Activated CD4-positive, alpha-beta T cell treated with anti-CD3 and anti-CD28 coated beads for 1 hour (primary cell): ENCODE results near the gene KIAA0586.
"Not testable (repeated sequence)": the region's sequence is repeated elsewhere in the genome, so short reads cannot be mapped to it uniquely, and the experiment has no call there.

ENCODE experiments used
- DNase-seq: peaks from one replicate; pipeline ENCODE4 v3.0.0-alpha.2; 2020

KIAA0586 gene

GRCh38 chr14:58465421-58465820 is 37.9 kb downstream of the KIAA0586 start:
- DNase-seq = no peak

- no peak for DNase-seq
Measured at GRCh38 chr14:58466459-58466858, 38.9 kb downstream of the KIAA0586 start.

GRCh38 chr14:58467575-58467974 is 40.1 kb downstream of the KIAA0586 start:
- DNase-seq = no peak

GRCh38 chr14:58469309-58469708 is 41.8 kb downstream of the KIAA0586 start:
- DNase-seq = no peak

- DNase-seq = no peak
Measured at GRCh38 chr14:58476320-58476719, 48.8 kb downstream of the KIAA0586 start.

- no peak for DNase-seq
Measured at GRCh38 chr14:58477653-58478052, 50.1 kb downstream of the KIAA0586 start.

GRCh38 chr14:58478329-58478728 is 50.8 kb downstream of the KIAA0586 start:
- DNase-seq = not testable (repeated sequence)

- DNase-seq = no peak
Measured at GRCh38 chr14:58479975-58480374, 52.5 kb downstream of the KIAA0586 start.

GRCh38 chr14:58484176-58484575 is 56.7 kb downstream of the KIAA0586 start:
- DNase-seq = no peak

GRCh38 chr14:58488550-58488949 is 61.0 kb downstream of the KIAA0586 start:
- DNase-seq = no peak

GRCh38 chr14:58491593-58491992 is 64.1 kb downstream of the KIAA0586 start:
- DNase-seq = no peak

GRCh38 chr14:58492044-58492443 is 64.5 kb downstream of the KIAA0586 start:
- DNase-seq = no peak

- DNase-seq = no peak
Measured at GRCh38 chr14:58501214-58501816, 73.8 kb downstream of the KIAA0586 start.

- DNase-seq = no peak
Measured at GRCh38 chr14:58513272-58513671, 85.8 kb downstream of the KIAA0586 start.

- no peak for DNase-seq
Measured at GRCh38 chr14:58517592-58517991, 90.1 kb downstream of the KIAA0586 start.

GRCh38 chr14:58525691-58526090 is 98.2 kb downstream of the KIAA0586 start:
- not testable (repeated sequence) for DNase-seq

GRCh38 chr14:58533446-58533845 is 105.9 kb downstream of the KIAA0586 start:
- DNase-seq = no peak

GRCh38 chr14:58535044-58535443 is 107.5 kb downstream of the KIAA0586 start:
- no peak for DNase-seq

GRCh38 chr14:58537004-58537403 is 109.5 kb downstream of the KIAA0586 start:
- DNase-seq = no peak

GRCh38 chr14:58540749-58541632 is 113.5 kb downstream of the KIAA0586 start:
- no peak for DNase-seq

- DNase-seq = no peak
Measured at GRCh38 chr14:58541633-58542022, 114.1 kb downstream of the KIAA0586 start.

GRCh38 chr14:58543253-58543652 is 115.7 kb downstream of the KIAA0586 start:
- DNase-seq = no peak

GRCh38 chr14:58547649-58548048 is 120.1 kb downstream of the KIAA0586 start:
- no peak for DNase-seq

GRCh38 chr14:58549105-58549757 is 121.7 kb downstream of the KIAA0586 start:
- DNase-seq = no peak
